GM19023 (cell line): Measurements from ENCODE around the gene EPHB1.
"Not testable (repeated sequence)": the region's sequence is repeated elsewhere in the genome, so short reads cannot be mapped to it uniquely, and the experiment has no call there.

Experiments
- ATAC-seq: cut with Tn5 transposase; IDR thresholded peaks from one replicate; pipeline ENCODE4 v1.9.1; 2021; ENCODE audit warnings: mild to moderate bottlenecking, moderate library complexity; ENCODE audit not compliant: unreplicated experiment

EPHB1 gene

DNA sequence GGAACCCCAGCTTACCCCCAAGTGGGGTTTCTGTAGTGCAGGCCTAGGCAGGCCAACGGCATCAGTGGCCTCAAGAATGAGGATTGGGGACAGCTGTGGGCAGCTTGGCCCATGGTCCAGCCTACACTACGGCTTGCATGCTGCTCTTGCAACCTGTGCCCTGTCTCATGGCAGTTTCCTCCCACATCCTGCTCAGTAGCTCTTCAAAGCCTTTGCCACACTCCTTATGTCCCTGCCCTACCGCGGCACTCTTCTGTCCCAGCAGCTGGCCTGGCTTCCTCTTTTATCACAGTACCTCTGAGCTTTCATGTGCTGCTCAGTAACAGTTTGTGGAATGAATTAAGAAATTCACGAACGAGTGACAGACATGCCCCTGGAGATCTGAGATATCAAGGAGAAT lies 431.0 kb downstream of the EPHB1 start:
- peak; percentile 47 for ATAC-seq

DNA sequence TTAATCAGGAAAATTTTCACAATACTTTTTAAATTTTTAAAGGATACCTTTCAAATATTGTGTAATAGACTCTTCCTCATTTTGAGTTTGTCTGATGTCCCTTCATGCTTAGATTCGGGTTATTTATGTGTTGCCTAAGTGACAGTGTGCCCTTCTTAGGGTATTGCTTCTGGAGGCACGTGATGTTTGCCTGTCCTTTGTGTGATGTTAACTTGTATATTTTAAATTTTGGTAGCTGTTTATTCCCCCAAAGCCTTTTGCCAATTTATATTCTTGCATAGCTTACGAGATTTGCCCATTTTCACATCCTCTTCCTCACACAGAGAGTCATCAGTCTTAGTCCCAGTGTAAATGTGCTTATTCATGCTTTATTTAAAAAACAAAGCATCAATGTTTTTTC lies 433.1 kb downstream of the EPHB1 start:
- no peak for ATAC-seq

- no peak for ATAC-seq
Observed at GRCh38 chr3:135229018-135229495, 434.0 kb downstream of the EPHB1 start.

DNA sequence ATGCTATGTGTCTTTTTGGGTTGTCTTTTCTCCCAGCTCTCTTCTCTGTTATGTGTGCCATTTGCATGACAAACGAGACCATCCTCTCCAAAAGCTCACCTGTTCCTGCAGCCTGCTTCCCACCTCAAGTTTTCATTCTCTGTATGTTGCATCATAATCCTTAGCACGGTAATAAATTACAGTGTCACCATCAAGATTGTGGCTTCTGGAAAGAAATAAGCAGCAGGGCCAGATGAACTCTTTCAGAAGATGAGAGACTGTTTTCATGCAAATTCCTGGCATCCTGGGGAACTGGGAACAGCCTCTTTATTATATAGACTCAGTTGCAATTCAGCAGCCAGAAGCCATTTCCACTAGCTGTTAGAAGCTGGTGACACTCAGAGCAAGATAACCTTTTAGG lies 436.7 kb downstream of the EPHB1 start:
- no peak for ATAC-seq

DNA sequence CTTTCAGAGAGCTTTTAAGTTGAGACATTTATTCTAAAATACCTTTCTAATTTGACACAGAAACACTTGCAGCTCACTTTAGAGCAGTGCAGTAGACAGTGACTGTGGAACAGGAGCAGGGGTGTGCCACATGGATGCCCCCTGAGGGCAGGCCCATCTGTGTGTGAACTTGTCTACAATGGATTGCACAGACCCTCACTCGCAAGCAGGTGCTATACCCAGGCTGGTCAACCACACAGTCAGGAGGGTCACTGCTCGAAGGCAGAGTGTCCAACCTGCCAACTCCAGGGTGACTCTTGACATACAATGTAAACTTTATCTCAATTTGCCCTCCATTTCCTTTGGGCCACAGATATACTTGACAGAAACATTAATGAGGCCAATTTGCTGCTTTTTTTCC lies 437.2 kb downstream of the EPHB1 start:
- ATAC-seq = no peak

GRCh38 chr3:135233476-135233875 lies 438.4 kb downstream of the EPHB1 start:
- ATAC-seq = not testable (repeated sequence)

DNA sequence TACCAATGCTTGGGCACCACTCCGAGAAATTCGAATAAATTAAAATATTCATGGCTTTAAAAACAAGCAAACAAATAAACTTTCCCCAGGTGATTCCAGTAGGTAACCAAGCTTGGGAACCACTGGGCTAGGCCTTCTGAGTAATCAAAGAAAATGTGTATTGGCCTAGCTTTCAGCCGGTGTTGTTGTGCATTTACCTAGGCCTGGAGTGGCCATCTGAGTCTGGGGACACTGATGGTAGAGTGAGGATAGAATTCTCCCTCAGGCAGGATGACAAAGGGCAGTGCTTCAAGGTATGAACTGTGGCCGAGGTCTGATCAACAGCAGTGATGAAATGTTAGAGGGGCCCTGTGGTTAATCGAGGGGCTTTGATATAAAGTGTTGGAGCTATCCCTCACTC lies 440.5 kb downstream of the EPHB1 start:
- no peak for ATAC-seq

DNA sequence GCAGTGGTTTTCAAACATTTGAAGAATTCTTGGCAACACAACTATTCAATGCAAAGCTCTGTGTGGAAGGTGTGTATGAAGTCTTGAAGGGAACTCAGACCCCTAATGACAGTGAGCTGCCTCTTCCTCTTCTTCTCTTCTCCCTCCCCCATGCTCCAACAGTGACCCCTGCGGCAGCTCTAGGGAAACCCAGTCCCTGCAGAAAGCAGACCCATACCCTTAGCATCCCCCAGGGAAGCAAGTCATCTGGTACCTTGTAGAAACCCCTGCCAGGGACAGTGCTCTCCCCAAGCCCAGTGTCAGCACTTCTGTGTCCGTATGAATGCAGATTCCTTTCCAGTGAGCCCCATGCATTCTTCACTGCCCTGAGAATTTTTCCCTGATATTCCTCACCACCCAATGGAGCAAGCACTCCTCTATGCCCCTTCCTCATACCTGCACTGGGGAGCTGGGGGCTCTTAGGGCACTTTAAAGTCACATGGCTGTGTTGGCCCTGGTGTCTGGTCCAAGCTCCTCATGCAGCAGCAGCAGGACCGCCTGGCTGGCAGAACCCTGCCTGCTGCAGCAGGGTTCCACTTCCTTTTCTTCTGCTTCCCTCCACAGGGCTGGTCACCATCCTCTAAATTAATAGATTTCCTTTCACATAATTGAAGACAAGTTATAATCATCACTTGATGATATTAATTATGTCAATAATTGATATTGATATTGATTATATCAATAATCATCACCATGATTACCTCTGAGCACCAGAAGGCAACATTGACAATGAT lies 442.5 kb downstream of the EPHB1 start:
- ATAC-seq = no peak

GRCh38 chr3:135238236-135238830 lies 443.3 kb downstream of the EPHB1 start:
- no peak for ATAC-seq

GRCh38 chr3:135238871-135239614 lies 444.0 kb downstream of the EPHB1 start:
- no peak for ATAC-seq

GRCh38 chr3:135239615-135239884 lies 444.5 kb downstream of the EPHB1 start:
- no peak for ATAC-seq

DNA sequence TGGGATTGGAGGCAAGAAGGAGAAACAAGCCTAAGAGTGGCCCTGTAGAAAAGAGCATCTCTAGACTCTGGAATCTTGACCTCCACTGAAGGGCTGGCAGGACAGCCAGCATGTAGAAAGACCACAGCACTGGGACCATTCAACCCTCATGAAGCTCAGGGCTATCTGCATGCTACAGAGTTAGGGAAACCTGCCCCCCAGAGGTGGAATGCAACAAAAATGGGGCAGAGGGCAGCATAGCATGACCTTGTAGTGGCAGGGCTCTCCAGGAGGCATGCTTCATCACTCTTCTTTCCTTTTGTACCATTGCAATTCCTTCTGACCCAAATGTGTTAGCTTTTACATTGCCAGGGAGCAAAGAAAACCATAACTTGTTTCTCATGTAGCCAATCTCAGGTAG lies 445.4 kb downstream of the EPHB1 start:
- no peak for ATAC-seq

- ATAC-seq = no peak
Observed at GRCh38 chr3:135242285-135242684, 447.2 kb downstream of the EPHB1 start.

DNA sequence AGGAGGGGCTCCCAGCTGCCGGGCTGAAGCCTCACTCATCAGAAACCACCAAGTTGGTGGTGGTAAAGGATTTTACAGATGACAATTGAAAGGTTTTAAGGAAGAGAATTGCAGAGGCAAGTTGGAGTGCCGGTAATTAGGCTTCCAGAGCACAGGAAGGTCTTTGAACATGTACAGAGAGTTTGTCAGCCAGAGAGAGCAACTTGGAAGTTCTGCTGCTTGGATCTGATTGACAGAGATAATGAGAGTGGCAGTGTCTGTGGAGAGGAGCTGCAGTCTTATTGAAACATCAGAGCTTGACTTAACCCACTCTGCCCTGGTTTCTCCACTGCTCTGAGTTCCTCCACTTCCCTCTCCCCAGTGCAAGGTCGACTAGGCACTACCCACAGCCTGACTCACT lies 448.6 kb downstream of the EPHB1 start:
- no peak for ATAC-seq

DNA sequence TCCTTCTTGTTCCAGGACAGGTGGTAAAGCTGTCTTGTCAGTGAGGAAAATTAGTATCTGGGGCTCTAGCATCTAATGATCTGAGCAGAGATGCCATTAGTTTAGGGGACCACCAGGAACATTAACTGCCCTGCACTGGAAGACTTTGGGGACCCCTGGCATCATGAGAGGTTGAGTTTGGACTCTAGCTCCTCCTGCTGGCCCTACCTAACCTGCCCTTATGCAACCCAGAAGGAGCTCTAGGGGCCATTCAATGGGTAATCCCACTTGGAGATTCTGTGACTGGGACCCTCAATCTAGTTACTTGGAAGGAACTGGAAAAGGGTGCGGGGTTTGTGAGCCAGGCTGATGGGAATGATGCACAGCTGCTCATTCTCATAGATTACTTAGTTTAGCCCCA lies 451.0 kb downstream of the EPHB1 start:
- no peak for ATAC-seq

DNA sequence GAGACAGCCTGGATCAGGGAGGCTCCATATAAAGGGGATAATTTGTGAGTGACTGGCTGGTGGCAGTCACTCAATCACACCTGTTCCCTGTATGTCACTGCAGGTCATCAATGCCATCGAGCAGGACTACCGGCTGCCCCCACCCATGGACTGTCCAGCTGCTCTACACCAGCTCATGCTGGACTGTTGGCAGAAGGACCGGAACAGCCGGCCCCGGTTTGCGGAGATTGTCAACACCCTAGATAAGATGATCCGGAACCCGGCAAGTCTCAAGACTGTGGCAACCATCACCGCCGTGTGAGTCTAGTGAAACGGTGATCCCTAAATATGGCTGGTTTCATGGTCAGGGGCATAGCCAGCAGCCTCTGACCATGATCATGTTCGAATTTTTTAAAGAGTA lies 453.2 kb downstream of the EPHB1 start:
- no peak for ATAC-seq

- ATAC-seq = no peak
Observed at GRCh38 chr3:135249186-135249585, 454.1 kb downstream of the EPHB1 start.

DNA sequence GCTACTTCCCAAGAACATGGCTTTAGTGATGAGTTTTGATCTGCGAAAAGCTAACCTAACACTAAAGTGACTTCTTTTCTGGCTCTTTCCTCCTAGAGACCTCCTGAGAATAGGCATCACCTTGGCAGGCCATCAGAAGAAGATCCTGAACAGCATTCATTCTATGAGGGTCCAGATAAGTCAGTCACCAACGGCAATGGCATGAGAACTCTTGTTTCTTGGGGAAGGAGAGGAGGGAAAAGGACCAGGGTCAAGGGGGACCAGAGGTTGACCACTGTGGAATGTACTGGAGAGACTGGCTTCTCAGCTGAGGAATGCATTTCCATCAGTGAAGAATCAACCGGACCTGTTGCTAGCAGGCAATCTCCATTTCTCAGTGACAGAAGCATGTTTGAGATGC lies 463.9 kb downstream of the EPHB1 start:
- no peak for ATAC-seq

DNA sequence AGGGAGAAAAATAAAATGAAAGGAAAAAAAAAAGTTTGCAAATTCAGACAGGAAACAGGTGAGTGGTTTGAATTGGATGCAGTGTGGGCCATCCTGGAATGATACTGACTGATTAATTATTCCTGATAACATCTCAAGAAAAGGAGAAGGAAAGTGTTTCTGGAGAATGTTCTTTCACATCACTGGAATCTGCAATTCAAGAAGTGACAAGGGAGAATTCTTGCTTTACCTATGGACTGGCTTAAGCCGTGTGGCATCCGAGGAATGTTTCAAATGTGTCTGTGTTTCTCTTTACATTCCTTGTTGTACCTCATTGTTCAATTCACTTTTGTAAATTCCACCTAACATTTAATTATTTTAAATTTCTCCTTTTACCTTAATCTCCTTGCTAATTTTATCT lies 465.0 kb downstream of the EPHB1 start:
- no peak for ATAC-seq

GRCh38 chr3:135261214-135261775 lies 466.2 kb downstream of the EPHB1 start:
- no peak for ATAC-seq

DNA sequence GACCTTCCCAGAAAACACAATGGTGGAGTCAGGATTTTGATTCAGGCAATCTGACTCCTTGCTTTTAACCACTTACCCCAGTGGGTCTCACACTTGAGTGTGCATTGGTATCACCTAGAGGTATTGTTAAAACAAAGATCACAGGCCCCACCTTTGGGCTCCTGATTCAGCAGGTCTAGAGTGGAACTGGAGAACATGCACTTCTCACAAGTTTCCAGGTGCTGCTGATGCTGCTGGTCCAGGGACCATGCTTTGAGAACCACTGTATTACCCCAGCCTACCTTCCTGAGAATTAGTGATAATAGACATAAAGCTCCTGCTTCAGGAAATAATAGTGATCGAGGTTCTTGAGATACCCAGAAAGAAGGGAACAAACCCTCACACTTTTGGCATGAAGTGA lies 466.9 kb downstream of the EPHB1 start:
- ATAC-seq = no peak

DNA sequence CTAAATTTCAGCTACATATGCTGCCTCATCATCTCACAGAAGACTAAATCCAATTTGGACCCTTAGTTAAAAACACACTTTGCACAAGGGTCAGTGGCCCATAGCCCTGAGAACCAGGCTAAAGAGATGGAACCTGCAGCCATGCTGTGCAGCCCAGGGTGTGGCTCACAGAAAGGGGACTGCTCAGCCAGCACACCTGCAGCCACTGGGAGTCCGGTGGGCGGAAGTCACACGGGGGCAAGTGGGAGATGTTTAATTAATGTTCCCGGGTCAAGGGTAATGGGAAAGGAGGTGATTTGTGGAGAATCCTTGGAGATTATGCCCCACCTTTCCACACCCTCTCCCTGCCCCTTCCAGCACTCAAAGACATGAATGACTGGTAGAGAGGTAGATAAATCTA lies 467.4 kb downstream of the EPHB1 start:
- no peak for ATAC-seq
